NCI-H1436 (cell line): ENCODE data around the gene HECTD4.
"Not testable (repeated sequence)": the region's sequence is repeated elsewhere in the genome, so short reads cannot be mapped to it uniquely, and the experiment has no call there.

ENCODE experiments used
- DNase-seq: peaks from one replicate; lab custom pipeline; 2025; lab: John Stamatoyannopoulos, UW

Gene HECTD4

DNA sequence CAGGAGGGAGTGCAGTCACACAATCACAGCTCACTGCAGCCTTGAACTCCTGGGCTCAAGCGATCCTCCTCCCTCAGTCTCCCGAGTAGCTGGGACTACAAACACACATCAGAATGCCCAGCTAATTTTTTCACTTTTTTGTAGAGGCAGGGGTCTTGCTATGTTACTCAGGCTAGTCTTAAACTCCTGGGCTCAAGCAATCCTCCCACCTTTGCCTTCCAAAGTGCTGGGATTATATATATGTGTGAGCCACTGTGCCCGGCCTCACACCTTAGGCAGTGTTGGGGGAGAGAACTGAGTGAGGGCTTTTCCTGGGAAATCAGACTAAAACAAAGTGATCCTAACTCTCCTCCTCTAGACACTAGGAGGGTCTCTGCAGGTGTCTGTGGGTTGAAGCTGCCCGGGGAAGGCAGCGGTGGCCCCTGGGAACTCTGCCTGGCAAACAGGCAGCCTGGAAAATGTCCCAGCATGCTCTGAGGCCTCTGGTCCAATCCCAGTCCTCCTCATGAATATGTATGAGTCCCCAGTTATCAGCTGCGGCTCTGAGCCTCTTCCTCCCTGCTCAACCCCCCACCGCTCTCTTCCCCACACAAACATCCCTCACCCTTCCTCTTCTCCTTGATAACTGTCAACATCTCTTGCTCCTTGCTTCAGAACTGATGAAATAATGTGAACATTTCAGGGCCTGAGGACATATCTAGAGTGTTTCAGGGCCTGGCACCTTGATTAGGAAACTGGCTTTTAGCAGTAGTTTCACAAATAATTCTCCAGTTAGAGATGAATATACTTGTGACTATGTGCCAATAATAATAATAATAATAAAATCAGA lies 265.8 kb downstream of the HECTD4 start:
- peak; percentile 88 for DNase-seq

DNA sequence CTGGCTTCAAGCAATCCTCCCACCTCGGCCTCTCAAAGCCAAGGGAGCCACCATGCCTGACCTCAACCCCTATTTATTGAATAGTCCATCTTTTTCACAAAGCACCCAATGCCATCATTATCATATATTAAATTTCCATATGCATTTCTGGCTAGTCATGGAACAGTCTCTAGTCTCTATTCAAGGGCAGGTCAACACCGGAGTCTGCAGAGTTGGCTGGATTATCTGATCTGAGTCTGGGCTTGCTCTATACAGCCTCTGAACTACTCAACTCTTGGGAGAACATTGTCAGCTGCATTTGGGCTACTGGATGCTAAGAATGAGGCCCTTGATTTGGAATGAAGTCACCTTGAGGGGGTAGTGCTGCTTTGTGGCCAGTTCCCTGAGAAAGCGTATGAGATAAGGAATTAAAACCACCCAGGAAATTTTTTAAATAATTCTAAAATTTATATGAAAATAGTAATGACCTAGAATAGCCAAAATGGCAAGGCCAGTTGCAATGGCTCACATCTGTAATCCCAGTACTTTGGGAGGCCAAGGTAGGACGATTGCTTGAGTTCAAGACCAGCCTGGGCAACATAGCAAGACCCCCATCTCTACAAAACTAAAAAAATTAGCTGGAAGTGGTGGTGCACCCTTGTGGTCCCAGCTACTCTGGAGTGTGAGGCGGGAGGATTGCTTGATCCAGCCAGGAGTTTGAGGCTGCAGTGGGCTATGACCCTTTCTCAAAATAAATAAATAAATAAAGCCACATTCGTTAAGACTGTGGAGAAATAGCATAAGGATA lies 266.8 kb downstream of the HECTD4 start:
- DNase-seq: no peak

DNA sequence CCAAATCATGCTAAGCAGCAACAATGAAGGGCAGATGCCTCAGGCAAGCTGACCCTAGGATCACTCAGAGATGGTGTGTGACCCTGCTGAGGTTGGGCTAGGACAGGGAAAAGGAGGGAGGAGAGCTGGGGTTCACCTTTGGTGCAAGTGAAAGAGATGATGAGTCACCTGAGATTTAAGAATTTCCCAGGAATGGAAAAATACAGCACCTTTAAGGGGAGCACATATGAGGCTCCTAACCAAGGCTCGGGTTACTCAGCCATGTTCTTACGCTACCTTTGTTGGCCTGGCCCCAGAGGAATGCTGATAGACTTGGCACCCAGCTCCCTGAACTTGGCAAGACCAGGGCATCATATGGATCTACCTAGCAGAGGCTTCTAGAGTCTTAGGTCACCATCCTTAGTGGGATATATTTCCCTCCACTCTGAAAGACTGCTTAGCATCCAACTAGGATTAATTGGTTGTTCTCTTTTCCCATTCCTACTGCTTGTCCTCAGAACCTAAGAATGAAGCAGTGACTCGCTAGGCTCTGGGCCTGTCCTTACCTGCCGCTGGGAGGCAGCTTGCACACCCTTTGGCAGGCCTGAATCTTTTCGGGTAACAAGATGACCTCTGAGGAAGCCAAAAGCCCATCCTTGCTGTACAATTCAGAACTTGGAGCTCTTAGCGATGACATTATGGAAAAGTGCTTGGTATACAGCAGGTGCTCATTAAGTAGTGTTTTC lies 269.7 kb downstream of the HECTD4 start:
- DNase-seq: no peak

DNA sequence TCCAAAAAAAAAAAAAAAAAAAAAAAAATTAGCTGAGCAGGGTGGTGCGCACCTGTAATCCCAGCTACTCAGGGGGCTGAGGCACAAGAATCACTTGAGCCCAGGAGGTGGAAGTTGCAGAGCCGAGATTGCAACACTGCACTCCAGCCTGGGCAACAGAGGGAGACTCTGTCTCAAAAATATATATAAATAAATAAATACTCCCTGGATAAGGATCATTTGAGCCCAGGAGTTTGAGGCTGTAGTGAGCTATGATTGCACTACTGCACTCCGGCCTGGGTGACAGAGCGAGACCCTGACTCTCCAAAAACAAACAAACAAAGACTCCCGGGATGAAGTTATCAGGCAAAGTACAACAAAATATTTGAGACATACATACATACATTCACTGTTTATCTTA lies 270.3 kb downstream of the HECTD4 start:
- DNase-seq: no peak

DNA sequence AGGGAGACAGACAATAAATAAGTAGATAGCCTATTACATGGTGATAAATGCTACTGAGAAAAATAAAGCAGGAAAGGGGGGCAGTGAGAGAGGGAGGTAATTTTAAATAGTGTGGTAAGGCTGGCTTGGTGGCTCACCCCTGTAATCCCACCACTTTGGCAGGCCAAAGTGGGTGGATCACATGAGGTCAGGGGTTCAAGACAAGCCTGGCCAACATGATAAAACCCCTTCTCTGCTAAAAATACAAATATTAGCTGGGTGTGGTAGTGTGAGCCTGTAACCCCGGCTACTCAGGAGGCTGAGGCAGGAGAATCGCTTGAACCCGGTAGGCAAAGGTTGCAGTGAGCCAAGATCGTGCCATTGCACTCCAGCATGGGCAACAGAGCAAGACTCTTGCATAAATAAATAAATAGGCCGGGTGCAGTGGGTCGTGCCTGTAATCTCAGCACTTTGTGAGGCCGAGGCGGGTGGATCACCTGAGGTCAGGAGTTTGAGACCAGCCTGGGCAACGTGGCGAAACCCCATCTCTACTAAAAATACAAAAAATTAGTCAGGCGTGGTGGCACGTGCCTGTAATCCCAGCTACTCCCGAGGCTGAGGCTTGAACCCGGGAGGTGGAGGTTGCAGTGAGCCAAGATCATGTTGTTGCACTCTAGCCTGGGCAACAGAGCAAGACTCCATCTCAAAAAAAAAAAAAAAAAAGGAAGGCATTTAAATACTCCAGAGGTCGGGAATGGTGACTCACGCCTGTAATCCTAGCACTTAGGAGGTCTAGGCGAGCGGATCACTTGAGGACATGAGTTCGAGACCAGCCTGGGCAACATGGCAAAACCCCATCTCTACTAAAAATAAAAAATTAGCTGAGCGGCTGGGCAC lies 271.2 kb downstream of the HECTD4 start:
- DNase-seq: not testable (repeated sequence)
